Measurements from ENCODE around the gene COL23A1.

COL23A1 gene

DNA sequence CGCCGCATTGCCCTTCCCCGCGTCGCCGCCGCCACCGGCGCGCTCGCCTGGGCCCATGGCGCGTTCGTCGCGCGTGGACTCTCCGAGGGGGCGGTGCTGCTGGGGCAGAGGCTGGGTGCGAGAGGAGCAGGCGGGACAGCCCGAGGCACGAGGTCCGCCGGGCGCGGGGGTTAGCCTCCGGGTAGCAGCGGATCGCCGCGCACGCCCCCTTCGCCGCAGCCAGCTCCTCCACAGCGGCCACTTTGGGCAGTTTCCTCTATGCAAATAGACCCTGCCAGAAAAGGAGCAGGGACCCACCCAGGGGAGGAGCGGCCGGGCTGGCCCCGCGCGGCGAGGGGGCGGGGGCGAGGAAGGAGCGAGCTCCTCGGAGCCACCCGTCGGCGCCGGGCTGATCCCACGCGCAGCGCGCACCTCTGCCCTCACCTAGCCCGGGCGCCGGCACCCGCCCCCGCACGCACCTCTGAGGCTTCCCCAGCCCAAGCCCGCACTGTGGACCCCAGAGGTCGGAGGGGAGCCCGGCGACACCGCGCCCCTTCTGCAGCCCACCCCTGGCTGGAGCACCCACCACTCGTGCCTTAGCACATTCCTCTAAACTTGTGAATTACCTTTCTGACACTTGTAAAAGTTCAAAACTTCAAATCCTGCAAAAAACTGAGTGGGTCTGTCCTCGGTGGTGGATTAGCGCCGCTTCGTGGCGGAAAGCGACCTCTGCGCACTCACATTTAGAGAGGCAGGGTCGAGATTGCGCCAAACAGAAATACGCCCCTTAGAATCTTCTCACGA lies at the start of gene COL23A1:
TSS of gene COL23A1 (minus strand) at position 253 of the 783 bp plus-strand sequence.
- no peak for DNase-seq (ENCODE audit: low read depth)

DNA sequence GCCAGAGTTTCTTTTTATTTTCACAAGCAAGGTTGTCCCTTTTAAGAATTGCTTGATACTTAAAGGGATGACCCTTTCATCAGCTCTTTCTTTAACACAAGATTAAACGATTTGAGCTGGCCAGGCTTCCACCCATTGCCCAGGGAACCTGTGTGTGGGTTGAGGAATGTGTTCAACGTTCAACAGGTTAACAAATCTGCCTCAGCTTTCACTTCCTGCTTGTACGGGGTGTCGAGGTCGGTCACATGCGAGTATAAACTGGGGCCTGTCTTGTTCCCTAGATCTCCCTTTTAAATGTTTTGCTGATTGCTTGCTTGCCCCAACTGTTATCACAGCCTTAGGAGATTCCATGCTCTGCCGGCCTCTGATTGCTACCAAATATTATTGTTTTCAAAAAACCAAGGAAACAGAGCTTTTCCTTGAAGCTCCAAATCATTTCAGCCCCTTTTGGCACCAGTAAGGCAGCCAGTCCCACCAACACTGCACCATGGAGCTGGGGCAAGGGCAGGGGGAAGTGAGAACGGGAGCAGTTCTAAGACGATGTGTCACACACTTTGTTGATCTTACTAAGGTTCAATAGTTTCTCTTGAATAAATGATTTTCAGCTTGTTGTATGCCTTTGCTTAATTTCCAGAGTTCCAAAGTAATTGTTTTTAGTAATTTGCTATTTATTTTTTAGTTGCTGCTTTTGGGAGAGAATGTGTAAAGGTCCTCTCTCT lies 47.3 kb upstream of the COL23A1 start:
- no peak for DNase-seq (ENCODE audit: low read depth)

- DNase-seq (ENCODE audit: low read depth): no peak
Measured at GRCh38 chr5:178632285-178632684, 42.1 kb upstream of the COL23A1 start.

- no peak for DNase-seq (ENCODE audit: low read depth)
Measured at GRCh38 chr5:178630951-178631350, 40.8 kb upstream of the COL23A1 start.

- DNase-seq (ENCODE audit: low read depth): no peak
Measured at GRCh38 chr5:178630475-178630930, 40.3 kb upstream of the COL23A1 start.

GRCh38 chr5:178627259-178627598 lies 37.0 kb upstream of the COL23A1 start:
- DNase-seq (ENCODE audit: low read depth): no peak

- DNase-seq (ENCODE audit: low read depth): peak; percentile 96
Measured at GRCh38 chr5:178626484-178627258, 36.5 kb upstream of the COL23A1 start, which contains the start of gene CLK4. TSS of gene CLK4 (minus strand) at chr5:178627050. CDS start at chr5:178623416, 3,634 bp downstream.

DNA sequence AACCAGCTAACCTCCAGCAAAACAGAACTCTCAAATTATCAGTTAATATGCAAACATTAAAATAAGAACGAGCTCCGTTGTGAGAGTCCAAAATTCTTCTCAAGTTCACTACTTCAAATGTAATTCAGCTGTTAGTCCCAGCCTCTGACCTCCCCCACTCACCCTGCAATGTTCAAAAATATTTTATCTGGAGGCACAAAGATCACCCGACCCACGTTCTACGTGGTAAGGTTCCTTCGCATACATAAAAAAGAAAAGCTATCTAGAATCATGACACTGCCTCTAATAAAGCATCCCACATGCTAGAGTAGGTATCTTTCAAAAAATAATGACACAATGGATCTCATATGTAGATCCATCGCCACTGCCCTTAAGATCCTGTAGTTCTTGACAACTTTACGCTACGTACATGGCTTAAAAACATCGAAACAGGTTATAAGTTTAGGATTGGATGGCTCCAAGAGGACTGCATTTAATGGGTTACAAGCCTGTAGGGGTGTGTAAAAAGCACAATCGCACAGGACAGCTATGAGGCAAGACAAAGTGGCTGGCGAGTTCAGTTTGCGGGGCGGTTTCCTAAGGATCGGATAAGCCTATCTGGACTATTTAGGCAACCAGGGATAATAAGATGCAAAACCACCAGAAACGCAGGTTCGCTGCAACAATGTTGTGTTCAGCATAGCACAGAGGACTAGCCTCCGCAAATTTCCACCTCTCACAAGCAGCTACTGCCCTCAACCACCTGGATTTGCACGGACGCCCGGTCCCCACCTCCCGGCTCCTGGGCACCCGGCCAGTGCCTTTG lies 35.7 kb upstream of the COL23A1 start:
- no peak for DNase-seq (ENCODE audit: low read depth)

DNA sequence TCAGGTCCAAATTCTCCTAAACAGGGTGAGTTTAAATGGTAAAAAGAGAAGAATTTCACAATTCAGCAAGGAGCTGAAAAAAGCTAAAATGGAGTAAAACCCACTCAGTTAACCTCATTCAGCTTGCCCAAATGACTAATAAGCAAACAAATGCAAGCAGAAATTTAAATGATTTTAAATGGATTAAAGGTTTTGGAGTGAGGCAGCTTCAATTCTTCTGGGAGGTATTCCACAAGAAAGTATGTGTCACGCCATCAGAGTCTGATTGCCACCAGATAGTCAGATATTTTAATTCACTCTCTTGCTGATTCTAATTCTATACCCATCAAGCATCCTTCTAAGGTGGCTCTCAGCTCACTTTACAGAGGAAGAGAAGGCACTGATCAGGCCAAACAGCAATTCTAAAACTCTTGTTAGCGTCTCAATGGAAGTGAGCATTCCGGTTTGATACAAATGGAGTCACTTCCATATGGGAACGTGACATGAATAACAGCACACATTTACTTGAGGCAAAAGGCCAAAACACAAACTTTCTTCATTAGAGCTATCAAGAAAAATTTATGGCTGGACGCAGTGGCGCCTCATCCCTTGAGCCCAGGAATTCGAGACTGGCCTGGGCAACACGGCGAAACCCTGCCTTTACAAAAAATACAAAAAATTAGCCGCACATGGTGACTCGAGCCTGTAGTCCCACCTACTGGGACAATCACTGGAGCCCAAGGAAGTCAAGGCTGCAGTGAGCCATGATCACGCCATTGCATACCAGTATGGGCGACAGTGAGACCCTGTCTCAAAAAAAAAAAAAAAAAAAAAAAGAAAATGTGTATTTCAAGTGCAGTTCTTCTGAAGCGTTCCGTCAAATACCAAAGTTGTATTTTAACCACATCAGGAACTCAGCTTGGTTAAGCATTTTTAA lies 34.7 kb upstream of the COL23A1 start:
- DNase-seq (ENCODE audit: low read depth): no peak

DNA sequence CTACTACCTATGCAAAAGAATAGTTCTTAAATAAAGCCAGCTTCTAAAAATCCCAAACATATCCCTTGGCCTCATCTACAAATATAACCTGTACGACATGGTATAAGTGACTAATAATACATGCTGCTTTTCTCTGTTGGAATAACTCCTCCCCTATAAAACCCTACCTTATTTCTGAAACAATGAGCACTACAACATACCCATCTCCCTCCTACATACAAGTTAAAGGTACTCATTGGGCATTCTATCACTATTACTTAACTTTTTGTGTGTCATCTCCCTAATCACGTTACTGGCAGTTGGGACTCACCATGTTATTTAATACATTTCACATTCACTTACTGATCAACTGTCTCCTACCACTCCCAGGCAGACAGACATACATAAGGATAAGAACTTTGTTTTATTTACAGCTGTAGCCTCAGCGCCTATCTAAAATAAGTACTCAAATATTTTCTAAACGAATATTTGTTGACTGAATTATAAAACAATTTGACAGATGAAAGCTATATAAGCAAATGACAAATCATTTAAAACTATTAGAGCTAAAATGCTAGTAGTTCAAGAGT lies 32.6 kb upstream of the COL23A1 start:
- DNase-seq (ENCODE audit: low read depth): no peak

DNA sequence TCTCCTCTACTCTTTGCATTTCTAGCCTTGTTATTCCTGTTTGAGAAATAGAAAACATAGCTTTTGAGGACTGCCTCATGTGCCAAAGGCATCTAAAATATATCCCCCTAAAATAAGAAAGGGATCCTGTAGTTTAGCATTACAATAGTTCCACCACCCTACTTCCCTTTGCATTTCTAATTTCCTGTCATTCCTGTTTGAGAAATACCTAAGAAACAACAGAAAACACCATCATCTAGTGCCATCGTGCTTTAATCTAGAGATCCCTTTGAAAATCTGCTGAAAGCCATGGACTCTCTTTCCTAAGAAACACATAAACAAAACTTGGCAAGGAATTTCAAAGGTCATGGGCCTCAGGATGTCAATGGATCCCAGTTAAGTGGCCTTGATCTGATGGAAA lies 29.2 kb upstream of the COL23A1 start:
- DNase-seq (ENCODE audit: low read depth): no peak

DNA sequence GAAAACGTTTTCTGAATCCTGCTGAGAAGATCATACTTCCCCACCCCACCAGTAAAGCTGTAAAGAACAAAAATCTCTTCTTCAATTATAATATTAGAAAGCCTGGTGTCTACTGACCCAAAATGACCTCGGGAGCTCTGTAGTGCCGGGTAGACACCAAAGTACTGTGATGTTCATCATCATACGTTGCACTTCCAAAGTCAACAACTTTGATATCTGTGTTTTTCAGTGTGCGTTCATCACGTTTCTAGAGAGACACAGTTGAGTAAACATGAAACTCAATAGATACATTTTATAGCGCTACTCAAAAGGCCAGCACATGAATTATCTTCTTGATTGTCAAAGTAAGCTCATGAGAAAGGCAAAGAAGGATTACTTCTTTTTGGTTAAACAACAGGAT lies 22.1 kb upstream of the COL23A1 start:
- no peak for DNase-seq (ENCODE audit: low read depth)

GRCh38 chr5:178606269-178606668 lies 16.1 kb upstream of the COL23A1 start:
- no peak for DNase-seq (ENCODE audit: low read depth)

DNA sequence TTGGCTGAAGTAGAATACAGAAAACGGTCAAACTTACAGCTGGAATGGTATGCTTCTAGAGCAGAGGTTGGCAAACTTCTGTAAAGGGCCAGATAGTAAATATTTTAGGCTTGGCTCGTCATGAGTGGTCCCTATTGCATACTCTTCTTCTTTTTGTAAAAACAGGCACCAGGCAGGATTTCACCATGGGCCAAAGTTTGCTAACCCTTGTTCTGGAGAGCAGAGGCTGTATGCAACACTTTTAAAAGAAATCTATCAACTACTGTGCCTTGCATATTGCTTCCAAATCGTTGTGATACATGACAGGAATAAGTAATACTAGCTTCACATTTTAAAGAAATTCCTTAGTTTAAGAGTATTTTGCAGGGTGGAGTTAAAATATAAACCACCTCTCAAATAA lies 15.6 kb upstream of the COL23A1 start:
- DNase-seq (ENCODE audit: low read depth): no peak

GRCh38 chr5:178602752-178603151 lies 12.6 kb upstream of the COL23A1 start:
- DNase-seq (ENCODE audit: low read depth): no peak

GRCh38 chr5:178595750-178596149 lies 5.6 kb upstream of the COL23A1 start:
- DNase-seq (ENCODE audit: low read depth): no peak

- DNase-seq (ENCODE audit: low read depth): no peak
Measured at GRCh38 chr5:178595150-178595549, 5.0 kb upstream of the COL23A1 start.

DNA sequence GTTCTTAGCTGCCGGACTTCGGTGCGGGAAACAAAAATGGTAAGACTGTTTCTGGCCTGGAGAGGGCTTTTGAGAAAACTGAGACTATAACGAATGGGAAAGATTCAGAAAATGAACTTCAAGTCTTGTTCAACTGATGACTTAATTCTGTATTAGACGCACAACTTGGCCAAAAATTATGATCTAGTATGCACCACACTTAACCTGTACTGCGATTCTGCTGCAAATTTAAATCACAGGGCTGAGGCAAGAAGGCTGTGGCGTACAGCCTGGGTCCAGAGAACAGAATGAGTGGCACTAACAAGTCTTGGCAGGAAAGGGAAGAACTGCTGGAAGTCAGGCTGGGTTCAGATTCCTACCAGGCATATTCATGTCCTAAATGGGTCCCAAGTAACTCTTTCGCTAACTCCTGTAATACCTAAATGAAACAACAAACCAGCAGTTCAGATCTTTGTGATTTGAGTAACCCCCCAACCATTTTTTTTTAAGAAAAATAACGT lies 781 bp upstream of the COL23A1 start:
- no peak for DNase-seq (ENCODE audit: low read depth)

GRCh38 chr5:178589180-178590140 lies 733 bp downstream of the COL23A1 start:
- no peak for DNase-seq (ENCODE audit: low read depth)

Data from activated T-helper 9 cell treated with anti-CD3 and anti-CD28 coated beads, Interleukin-2, amount 50 U/mL, for 16 hours (primary cell).